CD4-positive, alpha-beta T cell (primary cell): ENCODE results near the gene MAJIN. TPM values are rescaled to one million over a fixed set of nuclear protein-coding genes. Genes with fewer than 3 reads are reported as not detected.

ENCODE experiments used
- ATAC-seq: fragments of 200-7000 bp; cut with Tn5 transposase; one replicate; pipeline ENCODE4 v1.10.0; 2022; ENCODE audit warnings: mild to moderate bottlenecking; ENCODE audit not compliant: poor library complexity
- CTCF ChIA-PET: fragments of 350-600 bp; sonication (Branson Sonifier 250); formaldehyde crosslinking; loops from one replicate; lab custom pipeline; 2021; ENCODE audit warnings: antibody characterized with exemption, inconsistent platforms; lab: Charles Lee
- POLR2A ChIA-PET: fragments of 350-600 bp; sonication (Branson Sonifier 250); formaldehyde crosslinking; loops from one replicate; lab custom pipeline; 2021; ENCODE audit warnings: antibody characterized with exemption, inconsistent platforms; lab: Charles Lee
- DNase-seq, 14 experiments: peaks; one replicate each; pipeline ENCODE4 v3.0.0-alpha.2; 2013 to 2020; ENCODE audit warnings: mixed read lengths in 2 of 14
- H3K27ac ChIP-seq, 2 donors: one replicate each; pipeline versions ENCODE4 v1.5.1 to v1.7.0; 2013; ENCODE audit warnings: low read length in 2 of 2, low read depth in 1 of 2, mild to moderate bottlenecking in 1 of 2
- H3K27me3 ChIP-seq, 2 experiments: 1 replicate in 1 of 2; 2 replicates in 1 of 2; pipeline versions ENCODE4 v1.6.1 to v1.7.0; 2013; ENCODE audit warnings: low read length in 2 of 2, control low read depth in 1 of 2, mild to moderate bottlenecking in 1 of 2, moderate library complexity in 1 of 2; ENCODE audit not compliant: insufficient read depth in 2 of 2, control insufficient read depth in 1 of 2
- H3K36me3 ChIP-seq: one replicate; pipeline ENCODE4 v1.6.1; 2013; ENCODE audit warnings: low read length, control low read depth; ENCODE audit not compliant: insufficient read depth
- H3K4me1 ChIP-seq: one replicate; pipeline ENCODE4 v1.6.1; 2013; ENCODE audit warnings: low read length, control low read depth; ENCODE audit not compliant: insufficient read depth
- H3K4me3 ChIP-seq: one replicate; pipeline ENCODE4 v1.5.1; 2013; ENCODE audit warnings: mild to moderate bottlenecking, low read length, moderate library complexity
- H3K9me3 ChIP-seq, 2 experiments: 1 replicate in 1 of 2; 2 replicates in 1 of 2; pipeline versions ENCODE4 v1.6.1 to v1.7.0; 2013; ENCODE audit warnings: low read length in 2 of 2, mild to moderate bottlenecking in 2 of 2, control low read depth in 1 of 2, moderate library complexity in 1 of 2; ENCODE audit not compliant: control insufficient read depth in 1 of 2, insufficient read depth in 1 of 2
- H3K27ac Mint-ChIP-seq: one replicate; pipeline ENCODE4 v1.8.0; 2020; ENCODE audit warnings: mixed read lengths
- H3K27me3 Mint-ChIP-seq: one replicate; pipeline ENCODE4 v1.8.0; 2021; ENCODE audit warnings: mixed read lengths
- H3K36me3 Mint-ChIP-seq: one replicate; pipeline ENCODE4 v1.8.0; 2021; ENCODE audit warnings: low read depth, mixed read lengths
- H3K4me1 Mint-ChIP-seq: one replicate; pipeline ENCODE4 v1.8.0; 2021; ENCODE audit warnings: low read depth, mixed read lengths
- H3K4me3 Mint-ChIP-seq: one replicate; pipeline ENCODE4 v1.8.0; 2020; ENCODE audit warnings: mild to moderate bottlenecking, mixed read lengths
- H3K9me3 Mint-ChIP-seq: one replicate; pipeline ENCODE4 v1.8.0; 2020; ENCODE audit warnings: mixed read lengths
- intact Hi-C, 2 experiments: fragments of 100-400 bp; cut with DNase I in 1 of 2; cut with micrococcal nuclease in 1 of 2; formaldehyde crosslinking; loops; one replicate each; pipeline versions ENCODE4 v1.15.1 to v1.9.0; 2023 to 2025; cut with DNase I, micrococcal nuclease
- total RNA-seq, 174 experiments: library from RNA in 2 of 174; stranded (reverse) in 2 of 174; gene quantifications; one replicate each; pipeline ENCODE4 v1.2.3 and lab custom pipeline; 2021 to 2026
- TF ChIP-seq, protein P1 (sequence below): fragments of 200-600 bp; IDR thresholded peaks from one replicate; pipeline ENCODE4 v1.8.0; 2022; ENCODE audit warnings: antibody characterized with exemption, mild to moderate bottlenecking

The MAJIN gene
- total RNA-seq, 2 experiments from 2014 or later = 0.50 to 0.55 TPM

DNA sequence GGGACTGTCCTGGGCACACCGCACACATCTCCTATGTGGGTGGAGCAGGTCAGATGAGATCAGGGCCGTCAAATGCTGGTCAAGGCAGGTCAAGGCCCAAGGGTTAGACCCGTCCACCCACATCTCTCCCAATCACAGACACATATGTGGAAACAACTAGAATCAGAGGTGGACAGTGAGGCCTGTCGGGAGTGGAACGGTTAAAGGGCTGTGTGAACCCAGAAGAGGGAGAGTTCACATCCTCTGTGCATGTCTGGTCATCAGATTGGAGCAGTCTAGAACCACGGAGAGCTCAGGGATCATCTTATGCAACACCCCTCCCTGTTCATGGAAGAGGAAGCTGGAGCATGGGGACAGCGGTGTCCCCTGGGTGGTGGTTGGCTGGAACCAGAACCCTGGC, 47.9 kb upstream of the MAJIN start:
- no peak overlapping the region for H3K4me3 Mint-ChIP-seq
- no peaks in the 10 kb centered on the region for H3K9me3 Mint-ChIP-seq
- no peak overlapping the region for H3K4me3 ChIP-seq
- H3K27me3 ChIP-seq = no peaks in the 10 kb centered on the region
- ChIA-PET POLR2A (no interaction called here), CTCF (no interaction called here)
- no peaks in the 10 kb centered on the region for H3K36me3 Mint-ChIP-seq
- TF ChIP-seq, protein P1, sequence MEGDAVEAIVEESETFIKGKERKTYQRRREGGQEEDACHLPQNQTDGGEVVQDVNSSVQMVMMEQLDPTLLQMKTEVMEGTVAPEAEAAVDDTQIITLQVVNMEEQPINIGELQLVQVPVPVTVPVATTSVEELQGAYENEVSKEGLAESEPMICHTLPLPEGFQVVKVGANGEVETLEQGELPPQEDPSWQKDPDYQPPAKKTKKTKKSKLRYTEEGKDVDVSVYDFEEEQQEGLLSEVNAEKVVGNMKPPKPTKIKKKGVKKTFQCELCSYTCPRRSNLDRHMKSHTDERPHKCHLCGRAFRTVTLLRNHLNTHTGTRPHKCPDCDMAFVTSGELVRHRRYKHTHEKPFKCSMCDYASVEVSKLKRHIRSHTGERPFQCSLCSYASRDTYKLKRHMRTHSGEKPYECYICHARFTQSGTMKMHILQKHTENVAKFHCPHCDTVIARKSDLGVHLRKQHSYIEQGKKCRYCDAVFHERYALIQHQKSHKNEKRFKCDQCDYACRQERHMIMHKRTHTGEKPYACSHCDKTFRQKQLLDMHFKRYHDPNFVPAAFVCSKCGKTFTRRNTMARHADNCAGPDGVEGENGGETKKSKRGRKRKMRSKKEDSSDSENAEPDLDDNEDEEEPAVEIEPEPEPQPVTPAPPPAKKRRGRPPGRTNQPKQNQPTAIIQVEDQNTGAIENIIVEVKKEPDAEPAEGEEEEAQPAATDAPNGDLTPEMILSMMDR = no peak
- H3K27ac Mint-ChIP-seq = no peak overlapping the region
- no peaks in the 10 kb centered on the region for H3K9me3 ChIP-seq
- H3K36me3 ChIP-seq = peaks cover 32% of the 10 kb centered on the region
- DNase-seq (no peak), ATAC-seq (no peak)
- no peaks in the 10 kb centered on the region for H3K27me3 Mint-ChIP-seq
- H3K27ac ChIP-seq = no peak overlapping the region
- intact Hi-C loops = loop anchor here in 1 of 2 experiments (10.0 kb wide), 1 partner anchor 295 kb away; the partner anchor contains the start of gene CDC42EP2
- H3K4me1 Mint-ChIP-seq = peaks cover 13% of the 10 kb centered on the region
- peaks cover 9% of the 10 kb centered on the region for H3K4me1 ChIP-seq

DNA sequence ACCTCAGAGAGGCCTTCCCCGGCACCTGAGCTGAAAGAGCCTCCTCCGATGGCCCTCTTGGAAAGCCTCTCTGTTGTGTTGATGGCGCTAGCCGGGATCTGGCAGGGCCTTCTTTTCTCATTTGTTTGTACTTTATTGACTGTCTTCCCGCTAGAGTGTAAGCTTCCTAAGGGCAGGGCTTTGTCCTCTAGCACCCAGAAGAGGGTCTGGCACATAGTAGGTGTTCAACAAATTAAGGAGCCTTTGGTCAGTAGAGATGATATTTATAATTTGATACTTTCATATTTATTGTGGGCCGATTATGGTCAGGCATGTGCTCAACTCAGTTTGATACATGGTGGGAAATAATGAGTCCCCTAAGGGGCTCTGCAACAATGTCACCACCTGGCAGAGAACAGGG, 46.0 kb upstream of the MAJIN start:
- POLR2A ChIA-PET = interaction anchor here (0.9 to 1.1 kb wide), 2 partner anchors 8 to 79 kb away, joined by 4 read pairs; partner anchors contain the start of gene VPS51
- no peak overlapping the region for H3K27ac ChIP-seq
- Mint-ChIP-seq H3K36me3 (peaks cover 3% of the 10 kb centered on the region), H3K27ac (no peak overlapping the region), H3K4me1 (peaks cover 25% of the 10 kb centered on the region), H3K4me3 (peak overlapping the region; percentile 42), H3K27me3 (no peaks in the 10 kb centered on the region), H3K9me3 (no peaks in the 10 kb centered on the region)
- H3K36me3 ChIP-seq = peaks cover 32% of the 10 kb centered on the region
- CTCF ChIA-PET = interaction anchor here (0.9 kb wide), 1 partner anchor 99 kb away, joined by 3 read pairs; the partner anchor contains the start of gene ZNHIT2
- ATAC-seq (no peak), DNase-seq (no peak)
- H3K4me3 ChIP-seq = no peak overlapping the region
- H3K9me3 ChIP-seq = no peaks in the 10 kb centered on the region
- TF ChIP-seq, protein P1 = no peak
- H3K4me1 ChIP-seq = peaks cover 24% of the 10 kb centered on the region
- intact Hi-C loops = loop anchor here (1.0 to 10.0 kb wide), 2 partner anchors 8 to 297 kb away; partner anchors contain the start of gene CDC42EP2 (in 1 of the 2)
- no peaks in the 10 kb centered on the region for H3K27me3 ChIP-seq

DNA sequence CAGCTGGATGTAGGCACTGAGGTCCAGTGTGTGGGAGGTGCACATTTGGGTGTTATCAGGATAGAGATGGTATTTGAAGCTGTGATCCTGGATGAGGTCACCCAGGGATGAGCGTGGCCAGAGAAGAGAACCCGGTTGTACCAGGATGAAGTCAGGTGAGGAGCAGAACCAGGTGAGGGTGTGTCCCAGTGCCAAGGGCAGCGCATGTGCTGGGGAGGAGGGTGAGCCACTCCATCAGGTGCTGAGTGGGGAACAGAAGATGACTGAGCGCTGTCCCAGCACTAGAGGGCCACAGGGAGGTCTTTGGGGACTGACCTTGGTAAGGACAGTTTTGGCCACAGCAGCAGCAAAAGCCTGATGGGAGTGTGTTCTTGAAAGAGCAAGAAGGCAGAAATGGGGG, 44.8 kb upstream of the MAJIN start:
- no peaks in the 10 kb centered on the region for H3K9me3 Mint-ChIP-seq
- no peaks in the 10 kb centered on the region for H3K27me3 ChIP-seq
- H3K27ac ChIP-seq = no peak overlapping the region
- no peak for ATAC-seq
- ChIA-PET POLR2A (no interaction called here), CTCF (no interaction called here)
- H3K4me1 ChIP-seq = peaks cover 26% of the 10 kb centered on the region
- TF ChIP-seq, protein P1 = no peak
- DNase-seq = no peak
- no peaks in the 10 kb centered on the region for H3K27me3 Mint-ChIP-seq
- no peak overlapping the region for H3K27ac Mint-ChIP-seq
- peaks cover 3% of the 10 kb centered on the region for H3K36me3 Mint-ChIP-seq
- peaks cover 26% of the 10 kb centered on the region for H3K4me1 Mint-ChIP-seq
- no peak overlapping the region for H3K4me3 Mint-ChIP-seq
- no peaks in the 10 kb centered on the region for H3K9me3 ChIP-seq
- intact Hi-C loops = loop anchor here (1.0 to 10.0 kb wide), 2 partner anchors 10 to 298 kb away; partner anchors contain the start of gene CDC42EP2 (in 1 of the 2)
- H3K4me3 ChIP-seq = no peak overlapping the region
- peaks cover 31% of the 10 kb centered on the region for H3K36me3 ChIP-seq
